Astrocyte (in vitro differentiated cells and primary cell): ENCODE data around the gene NCBP2. TPM values are rescaled to one million over a fixed set of nuclear protein-coding genes. Genes with fewer than 3 reads are reported as not detected.

Experiments used
- DNase-seq: peaks from one replicate; pipeline ENCODE4 v3.0.0-alpha.2; 2010; ENCODE audit warnings: low read depth
- FAIRE-seq: peaks from 2 replicates; lab custom pipeline; 2011; peaks lifted over from hg19 to GRCh38; lab: Jason Lieb, UNC
- H2AFZ ChIP-seq: 2 replicates; pipeline ENCODE4 v1.6.0; 2012; ENCODE audit warnings: low read depth, low read length, inconsistent platforms
- H3K27ac ChIP-seq: 2 replicates; pipeline ENCODE4 v1.5.1; 2011; ENCODE audit warnings: low read depth, low read length, inconsistent platforms
- H3K27me3 ChIP-seq: 2 replicates; pipeline ENCODE4 v1.6.0; 2011; ENCODE audit warnings: low read length, inconsistent platforms; ENCODE audit not compliant: insufficient read depth
- H3K36me3 ChIP-seq: 2 replicates; pipeline ENCODE4 v1.5.1; 2011; ENCODE audit warnings: low read length, inconsistent platforms; ENCODE audit not compliant: insufficient read depth
- H3K4me1 ChIP-seq: 2 replicates; pipeline ENCODE4 v1.5.1; 2011; ENCODE audit warnings: low read length, inconsistent platforms; ENCODE audit not compliant: insufficient read depth
- H3K4me2 ChIP-seq: 2 replicates; pipeline ENCODE4 v1.6.0; 2012; ENCODE audit warnings: low read length, inconsistent platforms
- H3K4me3 ChIP-seq: 2 replicates; pipeline ENCODE4 v1.5.1; 2011; ENCODE audit warnings: low read depth, mild to moderate bottlenecking, low read length, inconsistent platforms; ENCODE audit not compliant: insufficient read depth
- H3K79me2 ChIP-seq: 2 replicates; pipeline ENCODE4 v1.6.0; 2012; ENCODE audit warnings: mild to moderate bottlenecking, low read length, inconsistent platforms; ENCODE audit not compliant: insufficient read depth
- H3K9ac ChIP-seq: 2 replicates; pipeline ENCODE4 v1.6.0; 2012; ENCODE audit warnings: mild to moderate bottlenecking, low read length, inconsistent platforms
- H3K9me3 ChIP-seq: 2 replicates; pipeline ENCODE4 v1.5.1; 2012; ENCODE audit warnings: low read depth, mild to moderate bottlenecking, low read length, inconsistent platforms; ENCODE audit not compliant: insufficient read depth
- H4K20me1 ChIP-seq: 2 replicates; pipeline ENCODE4 v1.6.0; 2012; ENCODE audit warnings: low read length, inconsistent platforms; ENCODE audit not compliant: insufficient read depth
- H3K27ac Mint-ChIP-seq: one replicate; pipeline ENCODE4 v1.8.0; 2021; ENCODE audit warnings: mild to moderate bottlenecking, mixed read lengths; ENCODE audit not compliant: unreplicated experiment
- H3K27me3 Mint-ChIP-seq: one replicate; pipeline ENCODE4 v1.8.0; 2021; ENCODE audit warnings: low read depth, mixed read lengths; ENCODE audit not compliant: unreplicated experiment
- H3K36me3 Mint-ChIP-seq: one replicate; pipeline ENCODE4 v1.8.0; 2021; ENCODE audit warnings: low read depth, mixed read lengths; ENCODE audit not compliant: unreplicated experiment
- H3K4me1 Mint-ChIP-seq: one replicate; pipeline ENCODE4 v1.8.0; 2021; ENCODE audit warnings: low read depth, mixed read lengths; ENCODE audit not compliant: unreplicated experiment
- H3K4me3 Mint-ChIP-seq: one replicate; pipeline ENCODE4 v1.8.0; 2021; ENCODE audit warnings: mild to moderate bottlenecking, moderate library complexity, mixed read lengths; ENCODE audit not compliant: unreplicated experiment
- H3K9me3 Mint-ChIP-seq: one replicate; pipeline ENCODE4 v1.8.0; 2021; ENCODE audit warnings: mild to moderate bottlenecking, mixed read lengths; ENCODE audit not compliant: unreplicated experiment
- EZH2 ChIP-seq: IDR thresholded peaks from 2 replicates; pipeline ENCODE4 v1.6.1; 2012; ENCODE audit warnings: mild to moderate bottlenecking, low read length, inconsistent platforms; ENCODE audit not compliant: insufficient read depth
- total RNA-seq: library from RNA; stranded (reverse); gene quantifications from 2 replicates; pipeline ENCODE4 v1.2.1, GENCODE V29; 2021
- TF ChIP-seq, protein P1 (sequence below): IDR thresholded peaks from 2 replicates; pipeline ENCODE4 v1.5.1; 2011; ENCODE audit warnings: low read depth, mild to moderate bottlenecking, inconsistent platforms, low read length, moderate library complexity; ENCODE audit not compliant: insufficient read depth

Gene NCBP2
- total RNA-seq, 1 donor from 2014 or later, result 90.6 TPM

GRCh38 chr3:196987022-196987421 is 44.7 kb upstream of the NCBP2 start:
- no peaks in the 10 kb centered on the region for H3K4me1 Mint-ChIP-seq
- H3K9me3 ChIP-seq, result peaks cover 2% of the 10 kb centered on the region
- no peak overlapping the region for H3K9ac ChIP-seq
- peaks cover 3% of the 10 kb centered on the region for H3K36me3 Mint-ChIP-seq
- FAIRE-seq (no peak), DNase-seq (no peak)
- TF ChIP-seq, protein P1, sequence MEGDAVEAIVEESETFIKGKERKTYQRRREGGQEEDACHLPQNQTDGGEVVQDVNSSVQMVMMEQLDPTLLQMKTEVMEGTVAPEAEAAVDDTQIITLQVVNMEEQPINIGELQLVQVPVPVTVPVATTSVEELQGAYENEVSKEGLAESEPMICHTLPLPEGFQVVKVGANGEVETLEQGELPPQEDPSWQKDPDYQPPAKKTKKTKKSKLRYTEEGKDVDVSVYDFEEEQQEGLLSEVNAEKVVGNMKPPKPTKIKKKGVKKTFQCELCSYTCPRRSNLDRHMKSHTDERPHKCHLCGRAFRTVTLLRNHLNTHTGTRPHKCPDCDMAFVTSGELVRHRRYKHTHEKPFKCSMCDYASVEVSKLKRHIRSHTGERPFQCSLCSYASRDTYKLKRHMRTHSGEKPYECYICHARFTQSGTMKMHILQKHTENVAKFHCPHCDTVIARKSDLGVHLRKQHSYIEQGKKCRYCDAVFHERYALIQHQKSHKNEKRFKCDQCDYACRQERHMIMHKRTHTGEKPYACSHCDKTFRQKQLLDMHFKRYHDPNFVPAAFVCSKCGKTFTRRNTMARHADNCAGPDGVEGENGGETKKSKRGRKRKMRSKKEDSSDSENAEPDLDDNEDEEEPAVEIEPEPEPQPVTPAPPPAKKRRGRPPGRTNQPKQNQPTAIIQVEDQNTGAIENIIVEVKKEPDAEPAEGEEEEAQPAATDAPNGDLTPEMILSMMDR, result no peak
- no peak for TF ChIP-seq EZH2
- no peaks in the 10 kb centered on the region for H3K4me1 ChIP-seq
- H3K4me3 Mint-ChIP-seq, result no peak overlapping the region
- H3K4me3 ChIP-seq, result no peak overlapping the region
- H2AFZ ChIP-seq, result no peak overlapping the region
- H3K27ac ChIP-seq, result no peak overlapping the region
- H3K27me3 Mint-ChIP-seq, result peaks cover 28% of the 10 kb centered on the region
- no peak overlapping the region for H3K4me2 ChIP-seq
- H3K27ac Mint-ChIP-seq, result no peak overlapping the region
- no peaks in the 10 kb centered on the region for H4K20me1 ChIP-seq
- no peaks in the 10 kb centered on the region for H3K79me2 ChIP-seq
- peaks cover 7% of the 10 kb centered on the region for H3K9me3 Mint-ChIP-seq
- H3K27me3 ChIP-seq, result peaks cover 3% of the 10 kb centered on the region
- H3K36me3 ChIP-seq, result no peaks in the 10 kb centered on the region

DNA sequence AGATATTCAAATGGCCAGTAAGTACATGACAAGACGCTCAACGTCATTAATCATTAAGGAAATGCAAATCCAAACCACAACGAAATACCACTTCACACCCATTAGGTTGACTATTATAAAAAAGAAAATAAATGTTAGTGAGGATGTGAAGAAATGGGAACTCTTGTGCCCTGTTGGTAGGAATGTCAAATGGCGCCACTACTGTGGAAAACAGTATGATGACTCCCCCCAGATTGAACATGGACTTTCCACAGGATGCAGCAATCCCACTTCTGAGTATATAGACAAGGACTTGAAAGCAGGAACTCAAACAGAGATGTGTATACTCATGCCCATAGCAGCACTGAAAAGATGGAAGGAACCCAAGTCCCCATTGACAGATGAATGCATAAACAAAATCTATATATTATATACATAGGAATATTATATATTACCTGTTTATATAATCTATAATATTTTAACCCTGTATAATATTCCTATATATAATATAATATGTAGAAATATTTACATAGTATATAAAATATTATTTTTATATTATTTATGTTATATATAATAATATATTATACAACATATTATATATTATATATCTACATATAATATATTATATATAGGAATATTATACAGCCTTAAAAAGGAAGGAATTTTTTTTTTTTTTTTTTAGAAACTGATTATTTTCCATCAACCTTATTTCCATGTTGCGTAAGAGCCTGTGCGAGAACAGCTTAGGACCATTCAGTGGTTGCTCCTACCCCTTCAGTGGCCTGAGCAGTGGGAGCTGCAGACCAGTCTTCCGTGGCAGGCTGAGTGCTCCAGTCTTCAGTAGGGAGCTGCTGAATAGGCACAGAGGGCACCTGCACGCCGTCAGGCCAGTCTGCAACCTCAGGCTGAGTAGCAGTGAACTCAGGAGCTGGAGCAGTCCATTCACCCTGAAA is 43.9 kb upstream of the NCBP2 start:
- DNase-seq (no peak), FAIRE-seq (no peak)
- H2AFZ ChIP-seq, result no peak overlapping the region
- H3K4me2 ChIP-seq, result no peak overlapping the region
- H3K9me3 Mint-ChIP-seq, result peaks cover 7% of the 10 kb centered on the region
- H3K27me3 ChIP-seq, result peaks cover 3% of the 10 kb centered on the region
- H3K27me3 Mint-ChIP-seq, result peaks cover 28% of the 10 kb centered on the region
- H3K27ac Mint-ChIP-seq, result no peak overlapping the region
- no peak overlapping the region for H3K9ac ChIP-seq
- H3K9me3 ChIP-seq, result peaks cover 2% of the 10 kb centered on the region
- no peak overlapping the region for H3K27ac ChIP-seq
- H3K4me1 Mint-ChIP-seq, result no peaks in the 10 kb centered on the region
- TF ChIP-seq, protein P1, result peak; percentile 12
- no peak for TF ChIP-seq EZH2
- no peaks in the 10 kb centered on the region for H4K20me1 ChIP-seq
- no peaks in the 10 kb centered on the region for H3K79me2 ChIP-seq
- H3K4me3 ChIP-seq, result no peak overlapping the region
- H3K36me3 Mint-ChIP-seq, result peaks cover 3% of the 10 kb centered on the region
- no peaks in the 10 kb centered on the region for H3K36me3 ChIP-seq
- no peak overlapping the region for H3K4me3 Mint-ChIP-seq
- no peaks in the 10 kb centered on the region for H3K4me1 ChIP-seq

- FAIRE-seq (no peak), DNase-seq (no peak)
- no peak overlapping the region for H3K27ac Mint-ChIP-seq
Measured at GRCh38 chr3:196985298-196985697, 43.0 kb upstream of the NCBP2 start.

More at GRCh38 chr3:196985298-196985697, 43.0 kb upstream of the NCBP2 start:
- Histone ChIP-seq H3K36me3 (no peaks in the 10 kb centered on the region), H3K27me3 (peaks cover 3% of the 10 kb centered on the region), H2AFZ (no peak overlapping the region), H3K4me3 (no peak overlapping the region), H3K4me1 (no peaks in the 10 kb centered on the region), H3K4me2 (no peak overlapping the region), H3K79me2 (no peaks in the 10 kb centered on the region), H3K9me3 (peaks cover 2% of the 10 kb centered on the region), H3K27ac (no peak overlapping the region), H4K20me1 (no peaks in the 10 kb centered on the region), H3K9ac (no peak overlapping the region)
- no peak for TF ChIP-seq EZH2
- TF ChIP-seq, protein P1, result no peak
- peaks cover 25% of the 10 kb centered on the region for H3K27me3 Mint-ChIP-seq
- no peaks in the 10 kb centered on the region for H3K4me1 Mint-ChIP-seq
- no peaks in the 10 kb centered on the region for H3K36me3 Mint-ChIP-seq
- H3K4me3 Mint-ChIP-seq, result no peak overlapping the region
- H3K9me3 Mint-ChIP-seq, result peaks cover 7% of the 10 kb centered on the region
